HEK293 (cell line): ENCODE measurements around the gene SMIM27.

Source experiments
- ZBTB11 ChIP-seq: fragments of 450-650 bp; formaldehyde crosslinking; conservative IDR thresholded peaks from 2 replicates; pipeline ENCODE4 v1.5.1; 2016; ENCODE audit warnings: low read depth, missing biosample characterization, missing genetic modification characterization
- ZNF175 ChIP-seq: fragments of 450-650 bp; formaldehyde crosslinking; IDR thresholded peaks from 2 replicates; pipeline ENCODE4 v1.5.1; 2016; ENCODE audit warnings: missing biosample characterization, missing genetic modification characterization
- ZNF274 ChIP-seq, 2 experiments: fragments of 200-500 bp in 1 of 2; fragments of 450-650 bp in 1 of 2; sonication (Bioruptor generic) in 1 of 2; formaldehyde crosslinking in 1 of 2; IDR thresholded peaks; 2 replicates each; pipeline versions ENCODE4 v1.5.1 to v1.6.1; 2014 to 2016; ENCODE audit warnings: borderline replicate concordance in 1 of 2, inconsistent platforms in 1 of 2, low read length in 1 of 2, missing biosample characterization in 1 of 2, missing genetic modification characterization in 1 of 2
- TF ChIP-seq, protein P1 (sequence below): fragments of 450-650 bp; formaldehyde crosslinking; IDR thresholded peaks from 2 replicates; pipeline ENCODE4 v1.5.1; 2016; ENCODE audit warnings: missing biosample characterization, missing genetic modification characterization

DNA sequence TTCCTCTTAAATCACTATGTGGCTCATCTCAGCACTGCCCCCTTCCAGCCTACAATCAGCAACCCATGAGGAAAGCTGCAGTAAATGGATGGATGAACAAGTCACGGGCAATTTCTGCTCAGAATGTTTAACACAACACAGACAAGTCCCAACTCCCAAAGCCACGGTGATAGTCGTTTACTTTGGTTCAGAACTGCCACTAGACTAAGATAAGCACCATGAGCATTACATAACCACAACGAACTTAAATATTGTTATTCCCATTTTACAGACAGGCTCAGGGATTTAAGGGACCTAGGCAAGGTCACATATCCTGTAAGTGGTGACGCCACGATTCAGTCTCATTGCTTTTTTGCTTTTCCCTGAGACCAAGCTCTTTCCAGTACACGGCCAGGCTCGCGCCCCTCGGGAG is 2.0 kb upstream of the SMIM27 start:
- TF ChIP-seq ZNF274 (IDR thresholded peaks at IDR 0.05; ENCODE audit: low read length) (no peak), ZNF274 (tag by site-specific recombination; IDR thresholded peaks at IDR 0.05; ENCODE audit: borderline replicate concordance) (no peak), ZNF175 (no peak), ZBTB11 (no peak)
- TF ChIP-seq, protein P1, sequence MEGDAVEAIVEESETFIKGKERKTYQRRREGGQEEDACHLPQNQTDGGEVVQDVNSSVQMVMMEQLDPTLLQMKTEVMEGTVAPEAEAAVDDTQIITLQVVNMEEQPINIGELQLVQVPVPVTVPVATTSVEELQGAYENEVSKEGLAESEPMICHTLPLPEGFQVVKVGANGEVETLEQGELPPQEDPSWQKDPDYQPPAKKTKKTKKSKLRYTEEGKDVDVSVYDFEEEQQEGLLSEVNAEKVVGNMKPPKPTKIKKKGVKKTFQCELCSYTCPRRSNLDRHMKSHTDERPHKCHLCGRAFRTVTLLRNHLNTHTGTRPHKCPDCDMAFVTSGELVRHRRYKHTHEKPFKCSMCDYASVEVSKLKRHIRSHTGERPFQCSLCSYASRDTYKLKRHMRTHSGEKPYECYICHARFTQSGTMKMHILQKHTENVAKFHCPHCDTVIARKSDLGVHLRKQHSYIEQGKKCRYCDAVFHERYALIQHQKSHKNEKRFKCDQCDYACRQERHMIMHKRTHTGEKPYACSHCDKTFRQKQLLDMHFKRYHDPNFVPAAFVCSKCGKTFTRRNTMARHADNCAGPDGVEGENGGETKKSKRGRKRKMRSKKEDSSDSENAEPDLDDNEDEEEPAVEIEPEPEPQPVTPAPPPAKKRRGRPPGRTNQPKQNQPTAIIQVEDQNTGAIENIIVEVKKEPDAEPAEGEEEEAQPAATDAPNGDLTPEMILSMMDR (tag by site-specific recombination), result no peak
